ENCODE results near the gene CHCHD6.

CHCHD6 gene

DNA sequence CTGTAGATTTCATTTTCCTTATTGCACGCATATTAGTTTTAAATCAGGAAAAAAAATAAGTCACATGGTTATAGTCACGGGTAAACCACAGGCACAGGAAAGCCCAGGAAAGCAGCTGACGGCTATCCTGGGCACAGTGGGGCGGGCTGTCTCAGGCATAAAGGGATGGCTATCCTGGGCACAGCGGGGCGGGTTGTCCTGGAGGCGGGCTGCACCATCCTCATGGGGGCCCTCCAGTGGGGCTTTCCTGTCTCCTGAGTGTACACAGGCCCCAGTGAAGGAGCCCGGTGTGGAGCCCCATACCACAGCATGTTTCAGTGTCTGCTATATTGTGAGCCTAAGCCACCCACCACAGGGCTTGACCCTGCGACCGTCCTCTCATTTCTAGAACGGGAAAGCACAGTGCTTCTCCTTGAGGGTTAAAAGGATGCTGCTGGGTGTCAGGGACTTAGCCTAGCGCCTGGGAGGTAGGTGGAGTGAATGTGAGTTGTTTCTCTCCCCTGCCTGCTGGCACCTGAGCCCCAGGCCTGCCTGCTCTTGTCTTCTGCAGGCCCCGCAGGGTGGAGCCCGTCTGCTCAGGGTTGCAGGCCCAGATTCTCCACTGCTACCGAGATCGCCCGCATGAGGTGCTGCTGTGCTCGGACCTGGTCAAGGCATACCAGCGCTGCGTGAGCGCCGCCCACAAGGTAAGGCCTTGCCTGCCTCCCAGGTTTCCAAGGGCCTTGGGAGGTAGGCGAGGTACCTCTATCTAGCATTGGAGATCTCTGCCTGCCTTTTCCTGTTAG, 253.0 kb downstream of the CHCHD6 start:
- DNase-seq (ENCODE audit: low read depth in 1 of 2, low spot score in 1 of 2) = no peak

GRCh38 chr3:126957776-126958637, 254.0 kb downstream of the CHCHD6 start:
- no peak for DNase-seq (ENCODE audit: low read depth in 1 of 2, low spot score in 1 of 2)

DNA sequence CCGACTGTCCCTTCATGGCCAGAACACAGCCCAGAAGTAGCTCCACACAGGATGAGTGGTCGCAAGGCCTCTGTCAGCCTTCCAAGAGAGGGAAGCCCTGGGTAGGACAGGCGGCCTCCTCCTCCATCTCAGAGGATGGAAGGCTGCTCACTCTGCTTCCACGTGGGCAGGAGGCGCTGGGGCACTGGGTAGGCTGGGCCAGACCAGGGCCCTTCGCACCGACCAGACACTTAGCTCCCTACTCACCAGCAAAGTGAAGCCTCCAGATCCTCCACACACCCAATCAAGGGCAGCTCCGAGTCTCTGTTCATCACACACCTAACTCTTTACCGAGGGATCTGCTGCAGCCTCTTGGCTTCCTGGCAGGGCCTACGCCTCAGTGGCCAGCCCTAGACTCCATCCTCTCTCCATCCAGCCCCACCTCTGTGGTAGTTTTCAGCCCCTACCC, 254.6 kb downstream of the CHCHD6 start:
- DNase-seq (ENCODE audit: low read depth in 1 of 2, low spot score in 1 of 2) = no peak

- no peak for DNase-seq (ENCODE audit: low read depth in 1 of 2, low spot score in 1 of 2)
Measured at GRCh38 chr3:126959136-126959920, 255.3 kb downstream of the CHCHD6 start.

DNA sequence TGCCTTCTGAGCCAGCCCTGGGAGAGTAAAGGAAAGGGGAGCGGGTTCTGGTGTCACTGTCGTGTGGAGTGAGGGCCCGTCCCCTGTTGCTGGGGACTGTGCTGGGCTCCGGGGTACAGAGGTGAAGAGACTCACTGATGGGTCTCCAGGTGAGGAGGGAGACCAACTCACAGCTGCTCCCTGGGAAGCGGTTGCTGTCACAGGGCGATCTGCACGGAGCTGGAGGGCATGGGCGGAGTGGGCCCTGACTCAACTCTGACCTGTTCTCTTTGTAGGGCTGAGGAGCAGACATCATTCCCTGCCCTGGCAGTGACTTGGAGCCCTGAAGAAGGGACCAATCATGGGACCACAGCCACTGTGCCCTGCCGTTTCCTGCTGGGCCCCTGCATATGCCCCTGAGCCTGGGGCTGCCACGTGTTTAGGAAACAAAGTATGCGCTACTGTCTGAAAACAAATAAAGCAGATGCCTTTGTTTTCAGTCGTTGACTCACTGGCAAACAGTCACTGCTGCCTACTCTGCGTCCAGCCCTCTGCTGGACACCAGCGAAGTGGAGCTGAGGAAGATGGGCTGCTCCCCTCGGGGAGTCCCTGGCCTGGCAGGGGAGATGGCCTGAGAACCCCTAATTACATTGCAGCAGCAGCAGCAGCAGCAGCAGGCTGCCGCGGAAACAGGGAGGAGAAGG, 256.0 kb downstream of the CHCHD6 start:
- no peak for DNase-seq (ENCODE audit: low read depth in 1 of 2, low spot score in 1 of 2)

GRCh38 chr3:126960604-126960995, 256.6 kb downstream of the CHCHD6 start:
- DNase-seq (ENCODE audit: low read depth in 1 of 2, low spot score in 1 of 2) = no peak

- DNase-seq (ENCODE audit: low read depth in 1 of 2, low spot score in 1 of 2) = no peak
Measured at GRCh38 chr3:126961191-126961790, 257.3 kb downstream of the CHCHD6 start.

DNA sequence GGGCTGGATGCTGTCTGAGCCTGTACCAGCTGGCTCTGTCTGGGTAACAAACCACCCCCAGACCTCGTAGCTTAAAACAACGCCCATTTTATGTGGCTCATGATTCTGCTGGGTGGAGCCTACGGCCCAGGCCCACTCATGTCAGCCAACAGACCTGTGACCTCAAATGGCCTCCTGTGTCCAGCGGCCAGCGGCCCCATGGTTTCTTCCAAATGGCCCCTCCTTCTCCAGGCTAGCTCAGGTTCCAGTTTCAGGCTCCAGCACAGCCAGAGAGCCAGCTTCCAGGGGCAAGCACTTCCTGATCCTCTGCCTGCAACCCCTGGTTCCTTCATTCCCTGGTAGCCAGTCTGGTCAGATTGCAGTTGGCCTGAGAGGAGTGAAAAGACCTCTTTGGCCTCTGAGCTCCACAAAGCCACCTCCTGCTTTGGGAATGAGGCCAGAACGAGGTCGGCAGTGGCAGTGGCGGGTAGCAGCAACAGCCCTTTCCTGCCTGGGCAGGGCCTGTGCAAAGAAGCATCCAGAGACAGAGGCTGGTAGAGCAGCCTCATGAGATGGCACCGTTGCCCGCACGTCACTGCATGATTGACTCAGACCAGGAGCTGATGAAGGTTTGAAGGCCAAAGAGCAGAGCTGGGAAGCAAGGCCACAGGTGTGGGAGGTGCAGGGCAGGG, 257.9 kb downstream of the CHCHD6 start:
- DNase-seq (ENCODE audit: low read depth in 1 of 2, low spot score in 1 of 2) = no peak

DNA sequence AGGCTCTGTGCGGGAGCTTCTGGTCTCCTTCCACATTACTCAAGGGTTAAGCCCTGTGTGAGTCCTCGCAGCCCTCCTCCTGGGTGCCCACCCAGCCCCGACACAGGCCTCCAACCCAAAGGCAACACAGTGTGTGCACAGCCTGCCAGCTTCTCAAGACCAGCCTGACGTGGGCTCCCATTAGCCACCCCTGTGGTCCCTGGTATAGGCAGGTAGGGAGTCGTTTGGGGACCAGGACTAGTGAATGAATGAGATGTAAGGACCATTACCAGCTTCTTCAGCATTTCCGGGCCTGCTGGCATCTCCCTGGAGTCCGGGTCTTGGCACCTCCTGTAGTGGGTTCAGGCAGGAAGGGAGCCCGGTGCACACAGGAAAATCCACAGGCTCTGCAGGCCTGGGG, 258.7 kb downstream of the CHCHD6 start:
- no peak for DNase-seq (ENCODE audit: low read depth in 1 of 2, low spot score in 1 of 2)

DNA sequence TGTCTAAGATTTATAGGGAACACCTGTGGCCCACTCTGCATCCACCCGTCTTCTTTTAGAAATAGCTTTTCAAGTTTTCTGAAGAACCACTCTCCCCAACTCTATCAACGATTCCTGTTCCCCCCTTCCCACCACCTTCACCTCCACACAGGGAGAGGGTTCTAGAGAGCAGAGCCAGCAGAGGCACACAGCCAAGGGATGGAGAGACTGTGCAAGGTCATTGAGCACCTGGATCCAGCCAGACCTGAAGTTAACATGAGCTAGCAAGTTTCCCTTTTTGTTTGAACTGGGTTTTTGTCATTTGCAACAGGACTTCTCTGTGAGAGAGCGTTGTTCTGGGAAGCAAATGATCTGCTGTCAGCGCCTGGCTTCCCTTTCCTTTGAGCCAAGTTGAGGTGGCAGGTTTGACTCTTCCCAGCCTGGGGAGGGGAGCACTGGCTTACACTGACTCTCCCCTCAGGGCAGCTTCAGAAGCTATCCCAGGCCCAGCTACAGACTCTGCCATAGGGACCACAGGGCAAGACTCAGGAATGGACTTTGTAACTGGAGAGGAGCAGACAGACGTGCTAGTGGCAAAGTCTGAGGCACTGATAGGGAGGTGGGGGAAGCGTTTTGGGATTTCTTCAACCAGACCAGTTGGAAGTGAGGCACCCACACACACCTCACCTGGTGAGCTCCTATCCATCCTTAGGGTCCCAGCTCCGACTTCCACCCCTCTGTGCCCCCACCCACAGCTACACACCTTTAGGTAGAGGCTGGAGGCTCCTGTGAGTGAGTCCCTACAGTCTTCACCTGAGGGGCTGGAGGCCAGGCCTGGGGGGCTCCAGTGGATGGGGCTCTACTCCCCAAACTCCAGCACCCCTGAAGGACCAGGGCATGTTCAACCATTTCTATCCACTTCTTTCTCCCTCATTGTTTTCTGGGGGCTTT, 259.5 kb downstream of the CHCHD6 start:
- no peak for DNase-seq (ENCODE audit: low read depth in 1 of 2, low spot score in 1 of 2)

DNA sequence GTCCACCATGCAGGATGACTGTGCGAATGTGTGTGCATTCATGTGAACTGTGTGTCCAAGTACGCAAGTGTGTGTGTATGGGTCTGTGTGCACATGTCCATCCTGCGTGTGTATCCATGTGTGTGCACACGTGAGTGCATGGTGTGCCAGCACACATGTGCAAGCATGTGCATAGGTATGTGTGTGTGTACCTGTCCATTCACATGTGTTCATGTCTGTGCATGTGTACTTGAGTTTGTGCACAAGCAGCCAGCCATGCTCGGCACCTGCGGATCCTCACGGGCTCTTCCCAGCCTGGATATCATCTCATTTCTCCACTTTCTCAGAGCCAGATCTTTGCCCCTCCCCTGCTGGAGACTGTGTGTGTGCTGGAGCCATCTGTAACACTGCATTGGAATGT, 260.2 kb downstream of the CHCHD6 start:
- DNase-seq (ENCODE audit: low read depth in 1 of 2, low spot score in 1 of 2) = no peak

GRCh38 chr3:126964950-126965349, 260.9 kb downstream of the CHCHD6 start:
- no peak for DNase-seq (ENCODE audit: low read depth in 1 of 2, low spot score in 1 of 2)

DNA sequence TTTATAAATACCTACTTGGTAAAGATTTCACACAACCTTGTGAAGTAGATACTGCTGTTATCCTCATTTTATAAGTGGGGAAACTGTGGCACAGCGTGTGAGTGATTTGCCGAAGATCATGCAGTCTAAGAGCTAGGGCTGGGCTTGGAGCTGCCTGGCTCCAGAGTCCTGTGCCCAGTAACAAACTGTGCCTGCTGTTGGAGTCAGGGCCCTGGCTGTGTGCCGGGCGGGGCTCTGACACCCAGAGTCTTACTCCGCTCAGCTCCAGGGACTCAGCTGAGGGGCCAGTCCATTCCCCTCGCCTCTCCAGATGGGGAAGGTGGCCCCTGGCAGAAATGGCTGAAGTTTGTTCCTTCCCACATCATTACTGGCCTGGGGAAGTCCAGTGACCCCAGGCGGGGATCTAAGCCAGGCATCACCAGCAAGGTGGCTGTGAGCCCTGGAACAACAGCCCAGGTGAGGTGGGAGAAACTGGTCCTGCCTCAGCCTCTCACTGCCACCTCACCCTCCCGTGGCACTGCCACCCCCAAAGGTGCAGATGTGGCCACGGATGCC, 261.6 kb downstream of the CHCHD6 start:
- DNase-seq (ENCODE audit: low read depth in 1 of 2, low spot score in 1 of 2) = no peak

GRCh38 chr3:126967386-126967785, 263.3 kb downstream of the CHCHD6 start:
- no peak for DNase-seq (ENCODE audit: low read depth in 1 of 2, low spot score in 1 of 2)

DNA sequence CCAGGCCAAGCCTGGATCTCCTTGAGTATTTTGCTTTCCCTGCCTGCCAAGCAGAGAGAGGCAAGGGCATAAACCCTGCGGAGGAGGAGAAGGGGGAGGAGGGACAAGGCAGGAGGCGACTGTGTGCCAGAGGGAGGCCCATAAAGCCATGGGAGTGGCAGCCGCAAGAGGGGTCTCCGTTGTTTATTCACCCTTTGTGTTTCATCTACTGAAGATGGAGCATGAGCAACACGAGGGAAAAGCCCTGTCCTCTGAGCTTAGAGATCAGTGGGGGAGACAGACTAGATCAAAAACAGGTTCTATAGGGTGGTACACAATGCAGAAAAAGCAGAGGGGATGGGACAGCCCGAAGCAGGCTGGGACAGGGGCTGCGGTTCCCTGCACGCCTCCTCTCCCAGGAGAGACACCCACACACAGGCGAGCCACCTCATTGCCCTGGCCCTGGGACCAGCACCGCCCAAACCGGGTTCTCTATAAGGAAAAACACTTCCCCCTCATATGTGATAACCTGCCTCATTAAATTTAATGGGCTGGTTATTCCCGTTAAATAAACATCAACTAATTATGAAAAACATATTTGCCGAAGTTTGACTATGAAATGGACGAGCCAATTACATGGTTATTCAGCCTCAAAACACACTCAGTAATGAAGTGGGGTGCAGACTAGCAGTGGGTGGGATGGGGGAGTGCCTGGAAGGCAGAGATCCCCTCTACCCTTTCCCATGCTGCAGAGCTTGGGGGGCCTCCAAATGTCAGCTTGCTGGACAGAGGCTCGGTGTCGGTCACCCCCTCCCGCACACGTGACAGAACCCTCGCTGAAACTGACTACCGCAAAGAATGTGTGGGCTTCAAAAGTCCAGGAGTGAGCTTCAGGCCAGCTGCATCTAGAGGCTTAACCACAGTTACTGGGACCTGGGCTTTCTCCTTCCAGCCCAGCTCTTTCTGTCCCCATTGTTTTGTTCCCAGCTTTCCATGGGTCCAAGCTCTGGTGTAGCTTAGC, 264.7 kb downstream of the CHCHD6 start:
- DNase-seq (ENCODE audit: low read depth in 1 of 2, low spot score in 1 of 2) = no peak

DNA sequence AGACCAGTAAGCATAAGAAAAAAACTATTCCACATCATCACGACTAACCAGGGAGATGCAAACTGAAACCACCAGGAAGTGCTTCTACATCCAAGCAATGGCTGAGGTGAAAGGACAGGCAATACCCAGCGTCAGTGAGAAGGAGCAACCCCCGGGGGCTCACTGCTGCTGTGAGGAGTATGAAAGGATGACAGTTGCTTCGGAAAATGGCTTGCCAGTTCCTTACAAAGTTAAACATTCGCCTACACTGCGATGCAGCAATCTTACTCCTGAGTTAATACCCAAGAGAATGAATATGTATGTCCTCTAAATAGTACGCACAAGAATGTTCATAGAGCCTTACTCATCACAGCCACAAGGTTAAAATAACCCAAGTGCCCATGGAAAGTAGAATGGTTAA, 265.5 kb downstream of the CHCHD6 start:
- no peak for DNase-seq (ENCODE audit: low read depth in 1 of 2, low spot score in 1 of 2)

GRCh38 chr3:126970101-126970500, 266.1 kb downstream of the CHCHD6 start:
- DNase-seq (ENCODE audit: low read depth in 1 of 2, low spot score in 1 of 2) = no peak

Measured in activated T-helper 1 cell treated with anti-CD3 and anti-CD28 coated beads, Interleukin-2, amount 50 U/mL, for 16 hours (primary cell).